ENCODE results near the gene PRPH. TPM values are rescaled to one million over a fixed set of nuclear protein-coding genes. Genes with fewer than 3 reads are reported as not detected.

Gene PRPH
- total RNA-seq, 1 donor from 2014 or later = 0.38 TPM

- peak within 1 kb of the TSS; percentile 63 for H3K4me3 Mint-ChIP-seq
- H3K27ac Mint-ChIP-seq = no peak within 1 kb of the TSS
- TF ChIP-seq CTCF (IDR thresholded peaks at IDR 0.05; ENCODE audit: unreplicated experiment) = peak; percentile 98
- H3K9me3 Mint-ChIP-seq = no peaks in the 10 kb centered on the region
- peak; percentile 82 to 97 for DNase-seq (ENCODE audit: low spot score in 2 of 2, unreplicated experiment in 2 of 2)
- no peaks in the 10 kb centered on the region for H3K36me3 Mint-ChIP-seq
- peaks cover 73% of the 10 kb centered on the region for H3K27me3 Mint-ChIP-seq (ENCODE audit: low read depth)
- H3K4me1 Mint-ChIP-seq = peaks cover 35% of the 10 kb centered on the region
These were observed 42.0 kb downstream of the PRPH start, which contains the start of gene C1QL4 for GRCh38 chr12:49336645-49337584. Gene C1QL4 (minus strand): TSS chr12:49337188. CDS start chr12:49336477, 711 bp downstream.

DNA sequence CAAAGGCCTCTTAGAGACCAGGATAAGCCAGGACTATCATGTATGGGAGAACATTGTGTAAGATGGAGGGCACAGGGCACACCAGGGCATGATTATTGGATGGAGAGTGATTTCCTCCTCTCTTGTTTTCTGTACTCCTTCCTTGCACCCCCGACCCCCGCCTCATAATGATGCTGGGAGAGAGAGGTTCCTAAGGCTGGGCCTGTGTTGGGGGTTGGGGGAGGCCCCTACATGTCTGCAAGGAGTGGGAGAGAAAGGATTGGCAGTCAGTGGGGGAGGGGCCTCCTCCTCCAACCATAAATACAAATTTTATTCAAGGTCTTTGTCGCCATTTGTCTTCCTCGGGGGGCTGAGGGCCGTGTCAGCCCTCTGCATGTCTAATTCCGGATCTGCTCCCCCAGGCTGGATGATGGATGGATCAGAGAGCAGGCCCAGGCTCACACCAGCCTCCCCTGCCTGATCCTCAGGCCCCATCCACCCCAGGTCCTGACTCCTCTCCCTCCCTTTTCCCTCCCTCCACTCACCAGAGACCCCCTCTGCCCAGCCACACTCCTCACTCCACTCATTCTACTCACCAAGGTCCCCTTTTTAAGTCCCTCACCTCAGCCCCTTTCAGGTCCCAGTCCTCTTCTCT is 44.0 kb downstream of the PRPH start:
- no peak for DNase-seq (ENCODE audit: low spot score in 2 of 2, unreplicated experiment in 2 of 2)
- no peak overlapping the region for H3K27ac Mint-ChIP-seq
- no peaks in the 10 kb centered on the region for H3K36me3 Mint-ChIP-seq
- H3K4me3 Mint-ChIP-seq = no peak overlapping the region
- H3K27me3 Mint-ChIP-seq (ENCODE audit: low read depth) = peaks cover 92% of the 10 kb centered on the region
- peaks cover 40% of the 10 kb centered on the region for H3K4me1 Mint-ChIP-seq
- no peak for TF ChIP-seq CTCF (IDR thresholded peaks at IDR 0.05; ENCODE audit: unreplicated experiment)
- no peaks in the 10 kb centered on the region for H3K9me3 Mint-ChIP-seq

- TF ChIP-seq CTCF (IDR thresholded peaks at IDR 0.05; ENCODE audit: unreplicated experiment) = no peak
- no peak overlapping the region for H3K4me3 Mint-ChIP-seq
- DNase-seq (ENCODE audit: low spot score in 2 of 2, unreplicated experiment in 2 of 2) = no peak
- peaks cover 42% of the 10 kb centered on the region for H3K4me1 Mint-ChIP-seq
- H3K9me3 Mint-ChIP-seq = no peaks in the 10 kb centered on the region
- peaks cover 95% of the 10 kb centered on the region for H3K27me3 Mint-ChIP-seq (ENCODE audit: low read depth)
- no peak overlapping the region for H3K27ac Mint-ChIP-seq
- no peaks in the 10 kb centered on the region for H3K36me3 Mint-ChIP-seq
These were observed 44.5 kb downstream of the PRPH start for GRCh38 chr12:49339464-49339861.

GRCh38 chr12:49340095-49340870 is 45.3 kb downstream of the PRPH start:
- Mint-ChIP-seq H3K27me3 (ENCODE audit: low read depth) (peaks cover 94% of the 10 kb centered on the region), H3K9me3 (no peaks in the 10 kb centered on the region), H3K36me3 (no peaks in the 10 kb centered on the region), H3K27ac (no peak overlapping the region), H3K4me1 (peaks cover 42% of the 10 kb centered on the region), H3K4me3 (no peak overlapping the region)
- DNase-seq (ENCODE audit: low spot score in 2 of 2, unreplicated experiment in 2 of 2) = no peak
- no peak for TF ChIP-seq CTCF (IDR thresholded peaks at IDR 0.05; ENCODE audit: unreplicated experiment)

DNA sequence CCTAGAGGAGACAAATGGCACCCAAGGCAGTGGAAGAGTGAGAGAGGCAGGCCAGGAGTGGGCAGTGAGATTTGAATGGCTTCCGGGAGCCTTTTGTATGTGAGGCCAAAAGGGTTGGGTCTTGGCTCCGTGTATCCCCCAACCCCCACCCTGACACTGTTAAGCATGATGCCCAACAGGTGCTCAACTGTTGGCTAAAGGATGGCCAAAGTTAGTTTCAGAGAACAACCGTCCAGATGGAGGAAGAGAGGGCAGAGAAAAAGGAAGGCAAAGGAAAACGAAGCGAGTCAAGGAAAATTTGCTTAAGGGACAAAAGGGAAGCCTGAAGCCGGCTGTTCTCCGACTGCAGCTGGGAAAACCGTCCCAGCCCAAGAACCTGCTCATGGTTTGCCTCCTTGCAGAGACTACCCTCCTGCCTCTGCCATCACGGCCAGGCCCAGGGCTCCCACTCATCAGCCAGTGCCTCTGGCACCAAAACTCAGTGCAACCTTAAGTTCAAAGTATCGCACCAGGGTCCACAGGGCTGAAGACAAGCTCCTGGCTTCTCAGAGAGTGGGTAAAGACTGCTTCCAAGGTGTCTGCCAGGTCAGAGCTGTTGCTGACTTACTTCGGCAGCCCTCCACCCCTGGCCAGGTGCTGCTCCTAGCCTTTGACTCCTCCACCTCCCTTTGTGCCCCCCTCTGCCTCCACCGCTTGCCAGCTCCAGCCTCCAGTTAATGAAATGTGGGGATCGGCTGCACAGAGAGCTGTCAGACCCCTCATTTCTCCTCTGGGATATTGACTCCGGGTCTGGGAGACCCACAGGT is 46.2 kb downstream of the PRPH start:
- H3K4me3 Mint-ChIP-seq = no peak overlapping the region
- H3K36me3 Mint-ChIP-seq = no peaks in the 10 kb centered on the region
- H3K27ac Mint-ChIP-seq = no peak overlapping the region
- no peaks in the 10 kb centered on the region for H3K9me3 Mint-ChIP-seq
- DNase-seq (ENCODE audit: low spot score in 2 of 2, unreplicated experiment in 2 of 2) = no peak
- H3K4me1 Mint-ChIP-seq = peaks cover 48% of the 10 kb centered on the region
- TF ChIP-seq CTCF (IDR thresholded peaks at IDR 0.05; ENCODE audit: unreplicated experiment) = no peak
- peaks cover 96% of the 10 kb centered on the region for H3K27me3 Mint-ChIP-seq (ENCODE audit: low read depth)

Data from mesothelial cell of epicardium (in vitro differentiated cells).